Measurements from ENCODE around the gene TPRA1.

TPRA1 gene

DNA sequence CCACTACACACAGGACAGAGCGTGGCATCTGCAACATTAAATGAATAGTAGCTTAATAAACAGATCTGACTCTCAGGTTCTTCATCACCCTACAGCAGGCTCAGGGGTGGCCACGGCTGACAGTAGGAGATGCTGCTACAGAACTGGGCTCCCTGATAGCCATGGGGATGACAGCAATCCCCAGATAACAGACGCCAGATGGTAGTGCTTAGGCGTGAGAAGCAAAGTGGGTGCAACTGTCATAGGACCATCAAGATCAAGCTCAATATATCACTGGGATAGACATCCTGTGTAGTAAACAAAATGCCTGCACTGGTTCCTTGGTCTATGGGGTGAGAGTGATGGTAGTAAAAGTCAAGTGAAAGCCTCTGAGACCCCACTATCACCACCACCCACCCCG lies 2.6 kb upstream of the TPRA1 start:
- no peak for FAIRE-seq

DNA sequence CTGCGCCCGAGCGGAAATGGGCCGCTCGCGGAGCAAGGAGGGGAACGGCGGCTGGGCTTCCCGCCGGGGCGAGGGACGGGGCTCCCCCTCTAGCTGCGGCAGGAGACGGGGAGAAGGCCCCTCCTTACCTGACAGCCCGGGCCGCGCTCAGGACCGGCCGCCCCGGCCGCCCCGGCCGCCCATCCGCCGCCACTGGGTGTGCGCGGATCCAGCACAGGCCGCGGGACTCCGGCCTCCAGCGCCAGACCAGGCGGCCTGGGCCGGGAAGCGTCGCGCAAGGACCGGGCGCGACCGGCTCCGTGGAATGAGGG lies 296 bp downstream of the TPRA1 start:
- FAIRE-seq (no peak), DNase-seq (ENCODE audit: insufficient read length, low spot score) (no peak)

More for the DNA sequence above, 2.6 kb upstream of the TPRA1 start:
- DNase-seq (ENCODE audit: insufficient read length, low spot score) = no peak

DNA sequence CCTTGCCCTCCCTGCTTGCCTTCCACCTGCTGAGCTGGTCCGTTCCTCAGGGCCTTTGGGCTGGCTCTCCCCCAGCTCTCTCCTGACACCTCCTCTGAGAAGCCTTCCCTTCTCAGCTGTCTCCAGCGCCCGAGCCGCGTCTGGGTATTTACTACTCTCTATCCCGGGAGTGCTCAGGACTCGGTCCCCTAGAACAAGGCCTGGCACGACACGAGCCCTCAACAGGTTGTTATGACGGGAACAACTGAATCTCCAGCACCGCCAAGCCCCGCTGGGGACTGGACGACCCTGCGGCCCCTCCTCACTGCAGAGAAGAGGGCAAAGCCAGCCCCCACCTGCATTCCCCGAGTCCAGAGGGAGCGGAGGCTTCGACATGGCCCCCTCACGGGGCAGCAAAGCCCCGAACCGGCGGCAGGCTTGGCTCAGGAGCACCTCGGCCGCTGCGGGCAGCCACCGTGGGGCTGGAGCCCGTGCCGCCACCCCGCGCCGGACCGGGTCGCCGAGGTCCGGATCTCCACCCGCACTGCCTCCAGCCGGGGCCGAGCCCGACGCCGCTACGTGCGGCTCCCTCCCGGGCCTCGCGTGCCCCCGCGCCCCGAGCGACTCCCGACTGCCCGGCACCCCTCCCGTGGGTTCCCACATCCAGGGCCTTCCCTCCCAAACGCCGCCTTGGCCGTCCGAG lies 792 bp downstream of the TPRA1 start:
- FAIRE-seq (no peak), DNase-seq (ENCODE audit: insufficient read length, low spot score) (no peak)

DNA sequence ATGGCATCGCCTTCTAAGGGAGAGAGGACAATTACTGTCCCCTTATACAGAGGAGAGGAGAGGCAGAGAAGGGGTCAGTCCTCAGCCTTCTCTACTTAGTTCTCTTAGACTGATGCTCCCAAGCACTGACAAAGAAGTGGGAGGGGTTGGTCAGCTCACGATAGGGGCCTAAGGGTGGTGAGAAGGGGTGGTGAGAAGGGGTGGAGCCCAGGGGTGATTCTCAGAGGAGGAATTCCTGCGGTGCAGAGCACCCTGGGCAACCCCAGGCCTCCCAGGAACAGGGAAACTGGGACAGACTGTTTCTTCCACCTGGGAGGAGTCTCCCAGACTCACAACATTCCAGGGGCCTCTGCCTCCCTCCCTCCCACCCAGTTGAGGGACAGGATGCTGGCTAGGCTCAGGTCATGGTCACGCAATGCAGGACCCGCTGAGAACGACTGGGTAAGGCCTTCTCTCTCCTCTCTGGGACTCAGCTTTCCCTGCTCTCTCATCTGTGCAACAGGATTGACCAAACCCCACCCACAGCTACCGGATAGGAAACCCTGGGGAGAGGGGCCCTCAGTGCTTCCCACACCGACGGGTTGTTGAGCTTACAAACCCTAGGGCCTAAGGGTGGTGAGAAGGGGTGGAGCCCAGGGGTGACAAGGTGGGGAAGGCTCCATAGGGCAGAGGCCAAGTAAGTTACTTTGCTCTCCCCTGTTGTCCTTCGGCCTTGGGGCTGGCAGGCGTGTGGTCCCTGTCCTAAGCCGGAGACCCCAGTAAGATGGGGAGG lies 1.5 kb downstream of the TPRA1 start:
- DNase-seq (ENCODE audit: insufficient read length, low spot score) = peak; percentile 73
- peak; percentile 57 for FAIRE-seq

DNA sequence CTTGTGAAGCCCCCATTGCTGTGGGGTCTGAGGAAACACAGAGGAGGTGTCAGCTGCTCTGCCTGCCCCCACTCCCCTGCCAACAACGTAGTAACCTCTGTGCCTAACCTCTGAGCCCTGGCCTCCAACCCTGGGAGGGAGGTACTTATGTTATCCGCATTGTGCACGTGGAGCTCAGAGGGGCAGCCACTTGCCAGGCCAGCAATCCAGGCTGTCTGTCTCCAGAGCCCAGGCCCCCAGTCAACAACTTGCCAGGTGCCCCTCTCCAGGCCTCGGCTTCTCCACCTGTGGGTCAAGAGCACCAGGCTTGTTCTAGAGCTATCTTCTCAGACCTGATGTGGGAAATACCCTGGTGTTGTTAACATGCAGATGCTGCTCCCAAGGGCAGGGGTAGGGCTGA lies 2.7 kb downstream of the TPRA1 start:
- FAIRE-seq = no peak
- DNase-seq (ENCODE audit: insufficient read length, low spot score) = no peak

DNA sequence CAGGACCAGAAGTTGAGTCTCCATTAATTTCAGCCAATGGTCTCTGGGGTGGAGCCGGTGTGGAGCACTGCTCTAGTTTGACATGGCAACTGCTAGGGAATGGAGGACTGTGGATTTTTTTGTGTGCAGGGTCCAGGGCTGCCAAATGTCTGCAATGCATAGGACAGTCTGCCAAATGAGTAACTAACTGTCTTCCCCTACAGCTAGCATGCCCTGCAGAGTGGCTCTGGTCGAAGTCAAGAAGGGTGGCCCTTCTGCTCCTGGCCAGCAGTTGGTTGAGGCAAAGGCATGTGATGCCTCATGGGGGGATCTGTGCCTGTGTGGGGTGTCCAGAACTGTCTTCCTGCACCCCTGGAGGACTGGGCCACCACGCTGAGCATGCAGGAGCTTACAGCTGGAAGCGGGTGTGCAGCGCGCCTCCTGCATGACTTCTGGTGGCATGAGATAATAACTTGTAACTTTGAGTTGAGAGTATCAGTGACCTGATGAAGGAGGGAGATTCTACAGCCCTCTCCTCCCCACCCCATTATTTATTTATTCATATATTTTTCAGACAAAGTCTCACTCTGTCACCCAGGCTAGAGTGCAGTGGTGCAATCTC lies 4.6 kb downstream of the TPRA1 start:
- FAIRE-seq (no peak), DNase-seq (ENCODE audit: insufficient read length, low spot score) (no peak)

DNA sequence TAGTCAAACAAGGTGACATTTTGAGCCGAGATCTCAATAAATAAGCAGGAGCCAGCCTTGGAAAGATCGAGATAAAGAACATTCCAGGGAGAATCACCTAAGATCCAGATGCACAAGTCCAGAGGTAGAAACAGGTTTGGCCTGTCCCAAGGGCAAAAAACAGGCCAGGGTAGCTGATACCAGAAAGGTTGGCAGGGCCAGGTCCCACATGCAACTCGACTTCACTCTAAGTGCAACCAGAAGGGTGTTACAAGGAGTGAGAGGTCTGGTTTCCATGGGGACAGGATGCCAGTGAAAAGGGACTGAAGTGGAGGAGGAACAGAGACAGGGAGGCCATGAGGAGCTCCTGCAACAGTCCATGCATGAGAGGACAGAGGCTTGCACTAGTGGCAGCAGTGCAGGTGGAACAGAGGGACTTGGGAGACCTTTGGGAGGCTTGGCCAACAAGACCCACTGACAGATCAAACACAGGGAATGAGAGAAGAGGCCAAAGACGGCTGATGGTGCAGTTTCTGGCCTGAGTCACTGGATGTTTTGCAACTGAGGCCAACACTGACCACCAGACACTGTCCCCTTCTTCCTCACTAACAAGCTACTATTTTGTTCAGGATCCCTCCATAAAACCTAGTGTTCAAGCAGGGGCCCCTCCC lies 5.2 kb downstream of the TPRA1 start:
- FAIRE-seq (no peak), DNase-seq (ENCODE audit: insufficient read length, low spot score) (no peak)

DNA sequence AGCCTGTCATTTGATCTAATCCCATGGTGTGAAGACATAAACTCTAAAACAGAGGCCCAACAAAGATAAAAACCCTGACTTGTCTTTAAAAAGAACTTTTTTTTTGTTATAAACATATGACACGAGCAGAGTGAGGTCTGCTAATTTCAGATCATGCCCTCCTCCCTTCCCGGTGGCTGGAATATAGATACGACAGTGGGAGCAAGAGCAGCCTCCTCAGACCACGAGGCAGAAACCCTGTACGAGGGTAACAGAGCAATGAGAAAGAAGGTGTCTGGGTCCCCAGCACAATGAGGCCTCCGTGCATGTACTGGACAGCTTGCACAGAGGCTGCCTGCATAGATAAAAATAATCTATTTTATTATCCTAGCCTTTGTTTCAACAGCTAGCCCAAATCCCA lies 5.8 kb downstream of the TPRA1 start:
- no peak for FAIRE-seq
- DNase-seq (ENCODE audit: insufficient read length, low spot score) = no peak

DNA sequence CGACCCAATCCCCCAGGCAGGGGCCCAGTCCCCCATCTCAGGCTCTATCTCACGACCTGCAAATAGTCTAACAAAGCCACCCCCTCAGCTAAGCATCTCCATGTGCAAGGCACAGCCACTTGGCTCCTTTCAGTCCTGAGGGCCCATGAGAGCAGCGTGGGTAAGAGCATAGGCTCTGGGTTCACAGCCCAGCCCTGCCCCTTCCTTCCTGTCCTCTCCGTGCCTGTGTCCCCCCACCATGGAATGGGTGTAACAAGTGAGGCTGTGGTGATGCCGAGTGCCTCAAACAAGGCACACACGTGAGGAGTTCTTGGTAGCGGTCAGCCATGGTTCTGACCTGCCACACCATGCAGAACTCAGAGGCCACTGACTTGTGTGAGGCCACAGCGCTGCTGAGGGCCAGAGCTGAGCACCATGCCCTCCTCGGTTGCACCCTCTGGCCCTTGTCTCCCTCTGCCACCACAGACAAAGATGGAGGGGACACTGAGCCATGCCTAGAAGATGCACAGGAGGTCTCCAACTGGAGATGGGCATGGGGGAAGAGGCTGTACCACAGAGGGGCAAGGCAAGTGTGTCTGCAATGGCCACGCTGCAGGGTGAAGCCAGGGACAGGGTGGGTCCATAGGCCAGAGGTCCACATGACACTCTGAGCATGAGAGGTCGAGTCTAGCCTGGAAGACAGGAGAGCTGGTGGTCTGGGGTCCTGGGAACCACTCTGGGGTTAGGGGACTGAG lies 10.0 kb downstream of the TPRA1 start:
- DNase-seq (ENCODE audit: insufficient read length, low spot score) (no peak), FAIRE-seq (no peak)

DNA sequence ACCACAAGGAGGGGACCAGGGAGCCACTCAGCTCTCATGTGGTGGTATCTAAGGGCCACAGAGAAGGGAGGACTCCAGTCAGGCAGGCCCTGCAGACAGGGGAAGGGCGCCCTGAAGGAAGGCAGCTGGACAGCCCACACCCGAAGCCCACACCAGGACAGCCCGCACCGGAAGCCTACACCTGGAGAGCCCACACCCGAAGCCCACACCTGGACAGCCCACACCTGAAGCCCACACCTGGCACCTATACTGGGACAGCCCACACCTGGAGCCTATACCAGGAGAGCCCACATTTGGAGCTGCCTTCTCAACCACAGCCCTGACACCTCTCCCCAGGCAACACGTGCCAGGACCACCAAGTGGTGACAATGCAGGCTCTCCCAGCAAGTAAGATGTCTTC lies 11.7 kb downstream of the TPRA1 start:
- DNase-seq (ENCODE audit: insufficient read length, low spot score) = no peak
- no peak for FAIRE-seq

DNA sequence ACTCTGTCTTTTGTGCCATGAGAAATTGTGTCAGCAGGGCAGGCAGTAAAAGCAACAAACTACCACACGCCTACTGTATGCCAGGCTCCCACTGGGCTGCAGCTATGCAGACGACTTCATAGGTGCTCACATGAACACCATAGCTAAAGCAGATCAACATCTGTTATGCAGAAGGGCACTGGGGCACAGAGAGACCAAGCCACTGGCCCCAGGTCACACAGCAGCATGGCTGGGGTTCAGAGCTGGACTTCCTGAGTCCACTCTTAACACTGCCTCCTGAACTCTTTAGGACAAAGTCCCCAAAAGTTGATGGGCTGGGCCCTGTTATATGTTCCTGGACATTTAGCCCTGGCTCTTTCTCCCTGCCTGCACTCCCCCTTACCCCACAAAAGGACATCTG lies 12.4 kb downstream of the TPRA1 start:
- no peak for DNase-seq (ENCODE audit: insufficient read length, low spot score)
- no peak for FAIRE-seq

DNA sequence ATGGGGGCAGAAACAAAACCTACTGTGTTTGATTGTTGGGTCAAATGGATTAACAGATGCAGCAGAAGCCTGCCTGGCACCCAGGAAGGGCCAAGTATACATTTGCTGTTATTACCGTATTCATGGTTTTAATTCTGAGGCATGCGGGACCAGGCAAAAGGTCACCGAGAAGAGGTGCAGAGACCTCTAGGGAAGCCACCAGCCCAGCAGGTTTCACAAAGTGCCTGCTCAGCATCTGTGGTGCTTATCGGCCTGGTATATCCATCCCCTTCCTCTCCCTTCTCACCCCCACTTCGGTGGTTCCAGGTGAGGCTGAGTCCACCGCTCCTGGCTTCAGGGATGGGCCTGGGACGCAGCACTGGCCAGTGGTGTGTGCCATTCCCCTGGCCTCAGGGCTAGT lies 13.1 kb downstream of the TPRA1 start:
- DNase-seq (ENCODE audit: insufficient read length, low spot score) (no peak), FAIRE-seq (no peak)

DNA sequence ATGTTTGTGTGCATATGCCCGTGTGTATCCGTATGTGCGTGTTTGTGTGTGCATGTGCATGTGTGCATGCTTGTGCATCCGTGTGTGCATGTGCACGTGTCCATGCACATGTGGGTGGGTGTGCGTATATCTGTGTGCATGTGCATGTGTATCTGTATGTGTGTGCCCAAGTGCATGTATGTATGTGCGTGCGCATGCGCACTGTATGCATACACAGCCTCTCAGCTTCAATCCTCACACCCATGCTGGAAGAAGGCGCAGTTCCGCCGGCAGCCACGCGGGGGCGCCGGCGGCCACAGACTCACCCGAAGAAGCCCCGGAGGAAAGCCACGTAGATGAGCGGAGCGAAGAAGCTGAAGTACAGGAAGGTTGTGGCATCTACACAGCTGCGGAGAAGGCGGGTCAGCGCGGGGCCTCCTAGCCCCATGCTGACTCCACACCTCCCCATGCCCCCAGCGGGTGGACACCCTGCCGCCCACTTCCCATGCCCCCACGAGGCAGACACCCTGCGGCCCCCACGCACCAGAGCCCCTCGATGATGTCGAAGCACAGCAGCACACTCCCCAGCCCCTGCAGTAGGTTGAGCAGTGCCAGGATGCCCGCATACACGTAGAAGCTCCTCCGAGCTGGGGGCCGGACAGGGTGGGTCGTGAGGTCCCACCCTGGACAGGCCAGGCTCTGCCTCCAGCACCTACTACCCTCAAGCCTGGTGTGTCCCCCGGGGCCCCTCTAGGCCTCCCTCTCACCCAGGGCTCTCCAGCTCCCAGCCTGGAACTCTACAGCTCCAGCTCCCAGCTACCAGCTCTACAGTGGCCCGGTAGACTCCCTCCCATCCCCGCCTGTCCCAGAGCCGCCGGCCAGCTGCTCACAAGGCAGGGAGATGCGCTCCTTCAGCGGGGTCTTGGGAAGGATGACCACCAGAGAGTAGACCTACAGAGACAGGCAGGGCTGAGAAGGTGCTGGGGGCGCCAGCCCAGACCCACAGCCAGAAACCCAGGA lies 15.4 kb downstream of the TPRA1 start:
- DNase-seq (ENCODE audit: insufficient read length, low spot score) (peak; percentile 91), FAIRE-seq (peak; percentile 97)

DNA sequence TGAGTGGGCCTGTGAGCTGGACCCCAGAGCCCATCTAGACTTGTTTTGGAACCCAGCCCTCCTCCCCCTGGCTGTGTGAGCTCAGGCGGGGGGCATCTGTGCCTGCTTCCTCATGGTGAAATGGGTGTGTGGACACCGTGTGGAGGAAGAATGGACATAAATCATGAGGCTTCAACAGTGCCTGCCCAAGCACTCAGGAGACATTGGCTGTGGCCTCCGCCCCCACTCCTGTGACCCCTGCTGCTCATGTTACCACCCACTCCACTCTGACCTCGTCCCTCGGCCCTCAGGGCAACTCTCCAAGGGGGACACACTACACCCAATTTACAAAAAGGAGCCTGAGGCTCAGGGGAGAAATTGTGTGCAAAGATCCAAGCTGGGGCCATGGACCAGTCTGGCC lies 16.6 kb downstream of the TPRA1 start:
- DNase-seq (ENCODE audit: insufficient read length, low spot score) (no peak), FAIRE-seq (no peak)

DNA sequence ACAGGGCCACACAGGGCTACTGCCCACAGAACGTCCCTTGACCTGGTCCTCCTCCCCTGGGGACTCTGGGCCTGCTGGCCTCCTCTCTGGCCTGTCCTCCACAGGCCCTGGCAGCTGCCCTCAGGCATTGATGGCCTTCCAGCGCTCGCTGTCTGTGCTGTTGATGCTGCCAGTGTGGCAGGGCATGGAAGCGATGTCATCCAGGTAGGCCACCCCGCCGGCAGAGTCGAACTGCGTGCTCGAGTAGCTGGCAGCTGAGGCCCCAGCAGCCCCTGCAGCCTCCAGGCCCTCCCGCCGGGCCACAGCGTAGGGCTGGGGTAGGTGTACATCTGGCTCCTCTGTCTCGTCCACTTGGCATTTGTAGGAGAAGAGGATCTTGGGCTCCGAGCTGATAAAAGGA lies 17.1 kb downstream of the TPRA1 start:
- FAIRE-seq (no peak), DNase-seq (ENCODE audit: insufficient read length, low spot score) (no peak)

DNA sequence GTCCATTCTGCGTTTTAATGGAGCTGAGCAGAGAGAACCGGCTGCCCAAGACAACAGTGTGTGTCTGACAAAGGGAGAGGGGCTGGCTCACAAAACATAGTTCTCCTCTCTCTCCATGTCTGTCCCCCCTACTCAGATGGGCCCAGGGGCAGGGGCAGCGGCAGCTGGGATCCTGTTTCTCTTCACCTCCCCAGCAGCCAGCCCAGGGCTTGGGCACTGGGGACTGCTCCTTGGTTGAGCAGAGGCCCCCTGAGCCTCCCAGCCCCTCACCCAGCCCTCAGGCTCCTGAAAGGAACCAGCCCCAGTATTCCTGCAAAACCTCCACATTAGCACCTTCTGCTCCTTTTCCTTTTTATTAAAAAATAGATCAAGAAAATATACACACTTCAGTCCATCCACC lies 17.8 kb downstream of the TPRA1 start:
- FAIRE-seq (no peak), DNase-seq (ENCODE audit: insufficient read length, low spot score) (no peak)

DNA sequence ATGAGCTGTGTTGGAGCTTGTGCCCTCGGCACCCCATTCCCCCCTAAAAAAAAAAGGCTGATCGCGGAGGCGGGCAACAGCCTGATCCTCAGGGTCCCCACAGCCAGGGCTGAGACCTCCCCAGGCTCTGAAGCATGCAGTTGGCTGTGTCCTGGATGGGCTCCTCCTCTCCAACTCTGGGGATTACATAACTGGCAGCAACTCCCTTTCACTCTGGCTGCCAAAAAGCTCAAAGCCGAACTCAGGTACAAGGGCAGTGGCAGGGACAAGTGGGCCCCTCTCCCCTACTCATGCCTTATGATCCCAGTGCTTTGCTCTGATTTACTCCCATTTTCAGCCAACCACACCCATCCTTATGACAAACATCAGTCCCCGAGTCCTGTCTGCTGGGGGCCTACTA lies 18.3 kb downstream of the TPRA1 start:
- FAIRE-seq (no peak), DNase-seq (ENCODE audit: insufficient read length, low spot score) (no peak)

DNA sequence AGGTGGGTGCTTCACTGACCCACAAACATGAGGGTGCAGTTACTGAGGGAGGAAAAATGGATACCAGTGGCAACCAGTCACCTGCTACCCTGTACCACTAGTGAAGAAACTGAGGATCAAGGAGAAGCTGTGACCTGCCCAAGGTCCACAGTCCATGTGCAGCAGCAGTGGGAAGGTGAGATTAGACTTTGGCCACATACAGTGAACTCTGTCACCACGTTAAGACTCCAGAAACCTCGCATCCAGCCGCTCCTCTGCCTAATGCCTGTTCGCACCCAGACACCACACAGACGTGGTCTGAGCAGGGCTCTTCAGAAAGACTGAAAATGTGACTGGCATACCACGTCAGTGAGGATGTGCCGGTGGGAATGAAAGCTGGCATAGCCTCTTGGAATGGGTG lies 20.0 kb downstream of the TPRA1 start:
- peak; percentile 44 for FAIRE-seq
- no peak for DNase-seq (ENCODE audit: insufficient read length, low spot score)

DNA sequence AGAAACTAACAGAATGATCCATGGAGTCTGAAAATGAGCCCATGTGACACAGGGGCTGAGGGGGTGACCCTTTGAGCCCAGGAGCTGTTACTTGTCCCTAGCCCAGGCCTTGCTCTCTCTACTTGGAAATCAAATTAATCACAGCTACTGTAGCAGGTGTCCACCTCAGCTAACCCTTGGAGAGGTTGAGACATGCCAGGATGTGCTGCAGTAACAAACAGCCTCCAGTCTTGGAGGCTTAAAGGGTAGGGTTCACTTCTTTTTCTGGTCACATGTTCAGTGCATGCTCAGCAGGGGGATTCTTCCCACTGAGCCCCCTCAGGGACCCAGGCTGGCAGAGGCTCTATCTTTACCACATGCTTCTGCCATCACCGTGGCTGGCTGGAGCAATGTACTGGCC lies 21.4 kb downstream of the TPRA1 start:
- no peak for DNase-seq (ENCODE audit: insufficient read length, low spot score)
- FAIRE-seq = no peak

DNA sequence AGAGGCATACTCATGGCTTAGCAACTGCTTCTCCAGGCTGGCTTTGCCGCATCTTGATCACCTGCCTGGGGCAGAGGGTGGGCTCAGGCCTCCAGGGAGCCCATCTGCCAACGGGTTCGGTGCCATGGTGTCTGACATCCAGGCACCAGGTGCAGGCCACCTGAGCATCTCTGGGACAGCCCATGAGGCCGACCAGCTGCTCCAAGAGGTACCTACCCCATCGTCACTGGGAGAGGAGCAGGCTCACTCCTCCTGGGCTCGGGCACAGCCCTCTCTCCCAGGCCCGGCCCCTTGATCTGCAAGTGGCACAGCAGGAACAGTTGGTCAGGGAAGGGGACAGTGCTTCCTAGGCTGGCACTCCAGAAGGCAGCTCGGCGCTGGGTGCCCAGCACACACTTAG lies 21.9 kb downstream of the TPRA1 start:
- no peak for FAIRE-seq
- DNase-seq (ENCODE audit: insufficient read length, low spot score) = no peak

Measured in HTR-8/SVneo (cell line).